ENCODE measurements around the gene ARMC6.

Gene ARMC6

GRCh38 chr19:18996351-18996750 is 37.1 kb upstream of the ARMC6 start:
- no peaks in the 10 kb centered on the region for H3K27me3 ChIP-seq (replicated peaks; ENCODE audit: control insufficient read depth, insufficient read depth, low read length)
- no peak overlapping the region for H3K4me3 ChIP-seq (replicated peaks; ENCODE audit: low read depth, low read length)
- no peak for DNase-seq (ENCODE audit: extremely low read depth, insufficient read length)
- peaks cover 48% of the 10 kb centered on the region for H3K36me3 ChIP-seq (ENCODE audit: control insufficient read depth, insufficient read depth, low read length)
- TF ChIP-seq CTCF (IDR thresholded peaks at IDR 0.05; ENCODE audit: insufficient read depth, low read length, poor library complexity, severe bottlenecking), result no peak

- Histone ChIP-seq H3K27me3 (replicated peaks; ENCODE audit: control insufficient read depth, insufficient read depth, low read length) (no peaks in the 10 kb centered on the region), H3K36me3 (ENCODE audit: control insufficient read depth, insufficient read depth, low read length) (peaks cover 47% of the 10 kb centered on the region), H3K4me3 (replicated peaks; ENCODE audit: low read depth, low read length) (no peak overlapping the region)
- no peak for DNase-seq (ENCODE audit: extremely low read depth, insufficient read length)
- no peak for TF ChIP-seq CTCF (IDR thresholded peaks at IDR 0.05; ENCODE audit: insufficient read depth, low read length, poor library complexity, severe bottlenecking)
Observed at GRCh38 chr19:18996796-18997394, 36.5 kb upstream of the ARMC6 start.

GRCh38 chr19:18998276-18998675 is 35.1 kb upstream of the ARMC6 start:
- Histone ChIP-seq H3K4me3 (replicated peaks; ENCODE audit: low read depth, low read length) (no peak overlapping the region), H3K27me3 (replicated peaks; ENCODE audit: control insufficient read depth, insufficient read depth, low read length) (no peaks in the 10 kb centered on the region), H3K36me3 (ENCODE audit: control insufficient read depth, insufficient read depth, low read length) (peaks cover 45% of the 10 kb centered on the region)
- TF ChIP-seq CTCF (IDR thresholded peaks at IDR 0.05; ENCODE audit: insufficient read depth, low read length, poor library complexity, severe bottlenecking), result no peak
- DNase-seq (ENCODE audit: extremely low read depth, insufficient read length), result no peak

GRCh38 chr19:18999016-18999758 is 34.2 kb upstream of the ARMC6 start:
- no peak for TF ChIP-seq CTCF (IDR thresholded peaks at IDR 0.05; ENCODE audit: insufficient read depth, low read length, poor library complexity, severe bottlenecking)
- peaks cover 48% of the 10 kb centered on the region for H3K36me3 ChIP-seq (ENCODE audit: control insufficient read depth, insufficient read depth, low read length)
- H3K4me3 ChIP-seq (replicated peaks; ENCODE audit: low read depth, low read length), result no peak overlapping the region
- no peak for DNase-seq (ENCODE audit: extremely low read depth, insufficient read length)
- H3K27me3 ChIP-seq (replicated peaks; ENCODE audit: control insufficient read depth, insufficient read depth, low read length), result no peaks in the 10 kb centered on the region

- Histone ChIP-seq H3K27me3 (replicated peaks; ENCODE audit: control insufficient read depth, insufficient read depth, low read length) (no peaks in the 10 kb centered on the region), H3K36me3 (ENCODE audit: control insufficient read depth, insufficient read depth, low read length) (peaks cover 48% of the 10 kb centered on the region), H3K4me3 (replicated peaks; ENCODE audit: low read depth, low read length) (no peak overlapping the region)
- TF ChIP-seq CTCF (IDR thresholded peaks at IDR 0.05; ENCODE audit: insufficient read depth, low read length, poor library complexity, severe bottlenecking), result no peak
- no peak for DNase-seq (ENCODE audit: extremely low read depth, insufficient read length)
Observed at GRCh38 chr19:18999896-19000620, 33.3 kb upstream of the ARMC6 start.

Data from GM06990 (cell line).